Stimulated activated naive CD8-positive, alpha-beta T cell treated with anti-CD3 and anti-CD28 coated beads, Interleukin-15, Interleukin-2, amounts not matched to agents 100 ng/mL and 50 ng/mL, for 24 hours (primary cell): Measurements from ENCODE around the gene UXS1.

Experiments used
- H3K27ac Mint-ChIP-seq: one replicate; pipeline ENCODE4 v1.8.0; 2021; ENCODE audit warnings: mild to moderate bottlenecking, mixed read lengths
- H3K27me3 Mint-ChIP-seq: one replicate; pipeline ENCODE4 v1.8.0; 2021; ENCODE audit warnings: mixed read lengths
- H3K36me3 Mint-ChIP-seq: one replicate; pipeline ENCODE4 v1.8.0; 2021; ENCODE audit warnings: low read depth, mixed read lengths
- H3K4me1 Mint-ChIP-seq: one replicate; pipeline ENCODE4 v1.8.0; 2021; ENCODE audit warnings: low read depth, mixed read lengths
- H3K4me3 Mint-ChIP-seq: one replicate; pipeline ENCODE4 v1.8.0; 2021; ENCODE audit warnings: mild to moderate bottlenecking, mixed read lengths
- H3K9me3 Mint-ChIP-seq: one replicate; pipeline ENCODE4 v1.8.0; 2021; ENCODE audit warnings: mixed read lengths

Gene UXS1

GRCh38 chr2:106159866-106160785, 34.0 kb downstream of the UXS1 start:
- H3K9me3 Mint-ChIP-seq: peaks cover 7% of the 10 kb centered on the region
- H3K27me3 Mint-ChIP-seq: no peaks in the 10 kb centered on the region
- peak overlapping the region; percentile 88 for H3K4me3 Mint-ChIP-seq
- H3K27ac Mint-ChIP-seq: peak overlapping the region; percentile 95
- peaks cover 79% of the 10 kb centered on the region for H3K36me3 Mint-ChIP-seq
- H3K4me1 Mint-ChIP-seq: peaks cover 96% of the 10 kb centered on the region

- Mint-ChIP-seq H3K9me3 (peaks cover 16% of the 10 kb centered on the region), H3K27me3 (no peaks in the 10 kb centered on the region), H3K27ac (peak overlapping the region; percentile 95), H3K36me3 (peaks cover 79% of the 10 kb centered on the region), H3K4me1 (peaks cover 85% of the 10 kb centered on the region), H3K4me3 (peak overlapping the region; percentile 88)
Measured at GRCh38 chr2:106158871-106159270, 35.2 kb downstream of the UXS1 start.

- H3K4me3 Mint-ChIP-seq: peak overlapping the region; percentile 88
- H3K4me1 Mint-ChIP-seq: peaks cover 80% of the 10 kb centered on the region
- H3K27me3 Mint-ChIP-seq: no peaks in the 10 kb centered on the region
- H3K9me3 Mint-ChIP-seq: peaks cover 24% of the 10 kb centered on the region
- peak overlapping the region; percentile 10 for H3K27ac Mint-ChIP-seq
- peaks cover 81% of the 10 kb centered on the region for H3K36me3 Mint-ChIP-seq
Measured at GRCh38 chr2:106158131-106158530, 36.0 kb downstream of the UXS1 start.

GRCh38 chr2:106157416-106157815, 36.7 kb downstream of the UXS1 start:
- H3K27me3 Mint-ChIP-seq: no peaks in the 10 kb centered on the region
- peaks cover 83% of the 10 kb centered on the region for H3K36me3 Mint-ChIP-seq
- peaks cover 28% of the 10 kb centered on the region for H3K9me3 Mint-ChIP-seq
- peaks cover 73% of the 10 kb centered on the region for H3K4me1 Mint-ChIP-seq
- peak overlapping the region; percentile 10 for H3K4me3 Mint-ChIP-seq
- peak overlapping the region; percentile 10 for H3K27ac Mint-ChIP-seq

- Mint-ChIP-seq H3K4me3 (no peak overlapping the region), H3K27me3 (no peaks in the 10 kb centered on the region), H3K4me1 (peaks cover 66% of the 10 kb centered on the region), H3K36me3 (peaks cover 87% of the 10 kb centered on the region), H3K27ac (no peak overlapping the region), H3K9me3 (peaks cover 28% of the 10 kb centered on the region)
Measured at GRCh38 chr2:106156305-106157296, 37.5 kb downstream of the UXS1 start.

GRCh38 chr2:106153781-106154180, 40.3 kb downstream of the UXS1 start:
- H3K27me3 Mint-ChIP-seq: no peaks in the 10 kb centered on the region
- H3K4me3 Mint-ChIP-seq: no peak overlapping the region
- peaks cover 43% of the 10 kb centered on the region for H3K4me1 Mint-ChIP-seq
- H3K27ac Mint-ChIP-seq: no peak overlapping the region
- H3K36me3 Mint-ChIP-seq: peaks cover 96% of the 10 kb centered on the region
- peaks cover 28% of the 10 kb centered on the region for H3K9me3 Mint-ChIP-seq

GRCh38 chr2:106147665-106148064, 46.4 kb downstream of the UXS1 start:
- peak overlapping the region; percentile 53 for H3K27ac Mint-ChIP-seq
- H3K4me1 Mint-ChIP-seq: peaks cover 58% of the 10 kb centered on the region

GRCh38 chr2:106147159-106147558, 46.9 kb downstream of the UXS1 start:
- H3K27ac Mint-ChIP-seq: peak overlapping the region; percentile 53
- peak overlapping the region; percentile 55 for H3K4me3 Mint-ChIP-seq
- no peaks in the 10 kb centered on the region for H3K27me3 Mint-ChIP-seq
- H3K4me1 Mint-ChIP-seq: peaks cover 63% of the 10 kb centered on the region
- H3K9me3 Mint-ChIP-seq: no peaks in the 10 kb centered on the region
- peaks cover 71% of the 10 kb centered on the region for H3K36me3 Mint-ChIP-seq

More at GRCh38 chr2:106147665-106148064, 46.4 kb downstream of the UXS1 start:
- H3K36me3 Mint-ChIP-seq: peaks cover 71% of the 10 kb centered on the region
- H3K9me3 Mint-ChIP-seq: peaks cover under 1% of the 10 kb centered on the region
- no peaks in the 10 kb centered on the region for H3K27me3 Mint-ChIP-seq
- H3K4me3 Mint-ChIP-seq: peak overlapping the region; percentile 55

- Mint-ChIP-seq H3K27ac (peak overlapping the region; percentile 74), H3K36me3 (peaks cover 61% of the 10 kb centered on the region), H3K27me3 (no peaks in the 10 kb centered on the region), H3K9me3 (no peaks in the 10 kb centered on the region), H3K4me3 (peak overlapping the region; percentile 24), H3K4me1 (peaks cover 81% of the 10 kb centered on the region)
Measured at GRCh38 chr2:106144621-106145331, 49.3 kb downstream of the UXS1 start.

GRCh38 chr2:106143495-106144215, 50.4 kb downstream of the UXS1 start:
- Mint-ChIP-seq H3K9me3 (no peaks in the 10 kb centered on the region), H3K4me1 (peaks cover 86% of the 10 kb centered on the region), H3K4me3 (no peak overlapping the region), H3K27ac (peak overlapping the region; percentile 74), H3K27me3 (no peaks in the 10 kb centered on the region), H3K36me3 (peaks cover 62% of the 10 kb centered on the region)

GRCh38 chr2:106142683-106143082, 51.4 kb downstream of the UXS1 start:
- Mint-ChIP-seq H3K4me3 (peak overlapping the region; percentile 0), H3K9me3 (no peaks in the 10 kb centered on the region), H3K27ac (peak overlapping the region; percentile 50), H3K36me3 (peaks cover 66% of the 10 kb centered on the region), H3K4me1 (peaks cover 88% of the 10 kb centered on the region), H3K27me3 (no peaks in the 10 kb centered on the region)

- Mint-ChIP-seq H3K4me3 (no peak overlapping the region), H3K4me1 (peaks cover 74% of the 10 kb centered on the region), H3K36me3 (peaks cover 63% of the 10 kb centered on the region), H3K9me3 (no peaks in the 10 kb centered on the region), H3K27ac (peak overlapping the region; percentile 84), H3K27me3 (no peaks in the 10 kb centered on the region)
Measured at GRCh38 chr2:106140913-106141312, 53.2 kb downstream of the UXS1 start.

GRCh38 chr2:106140113-106140512, 54.0 kb downstream of the UXS1 start:
- H3K9me3 Mint-ChIP-seq: no peaks in the 10 kb centered on the region
- no peaks in the 10 kb centered on the region for H3K27me3 Mint-ChIP-seq
- H3K4me3 Mint-ChIP-seq: peak overlapping the region; percentile 75
- H3K36me3 Mint-ChIP-seq: peaks cover 58% of the 10 kb centered on the region
- peak overlapping the region; percentile 88 for H3K27ac Mint-ChIP-seq
- H3K4me1 Mint-ChIP-seq: peaks cover 68% of the 10 kb centered on the region
